ENCODE results near the gene COX6A1. TPM values are rescaled to one million over a fixed set of nuclear protein-coding genes. Genes with fewer than 3 reads are reported as not detected.
"Not testable (repeated sequence)": the region's sequence is repeated elsewhere in the genome, so short reads cannot be mapped to it uniquely, and the experiment has no call there.

The COX6A1 gene
- polyA plus RNA-seq, 1 donor, result 260 TPM

DNA sequence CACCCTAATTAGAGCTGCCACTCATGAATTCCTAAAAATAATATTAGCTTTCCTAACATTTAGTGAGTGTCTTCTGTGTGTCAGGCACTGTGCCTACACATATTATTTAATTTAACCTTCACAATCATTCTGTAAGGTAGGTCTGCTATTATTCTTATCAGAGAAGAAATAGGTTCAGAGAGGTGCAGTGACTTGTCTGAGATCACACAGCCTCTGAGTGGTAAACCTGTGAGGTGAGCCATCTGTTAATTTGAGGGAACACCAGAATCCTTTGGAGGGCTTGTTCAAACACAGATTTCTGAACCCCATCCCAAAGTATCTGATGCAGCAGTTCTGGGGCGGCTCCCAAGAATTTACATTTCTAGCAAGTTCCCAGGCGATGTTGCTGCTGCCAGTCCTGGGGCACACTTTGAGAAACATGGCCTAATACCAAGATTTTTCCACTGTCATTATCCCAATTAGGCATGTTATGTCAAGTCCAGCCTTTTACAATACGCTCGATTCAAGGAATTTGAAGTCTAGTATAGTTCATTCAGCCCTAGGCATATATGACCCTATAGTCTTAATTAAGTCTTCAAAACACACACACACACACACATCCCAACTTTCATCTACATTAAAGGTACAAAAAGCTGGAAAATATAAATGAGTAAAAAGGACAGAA lies 19.9 kb upstream of the COX6A1 start:
- DNase-seq, result no peak

DNA sequence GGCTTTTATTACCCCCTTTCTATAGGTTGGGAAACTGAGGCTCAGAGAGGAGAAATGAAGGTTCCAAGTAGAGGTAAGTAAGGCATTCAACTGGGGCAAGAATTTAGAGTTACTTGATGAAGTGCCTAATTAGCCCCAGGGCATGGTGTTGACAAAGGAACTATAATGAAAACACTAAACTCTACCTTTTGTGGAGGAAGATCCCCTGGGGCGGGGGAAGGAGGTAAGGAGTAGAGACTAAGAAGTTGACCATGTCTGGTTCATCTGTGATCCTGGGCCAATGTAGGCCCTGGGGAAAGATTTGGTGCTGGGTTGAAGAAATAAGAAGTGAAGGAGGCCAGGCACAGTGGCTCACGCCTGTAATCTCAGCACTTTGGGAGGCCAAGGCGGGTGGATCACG lies 16.2 kb upstream of the COX6A1 start:
- DNase-seq, result no peak

DNA sequence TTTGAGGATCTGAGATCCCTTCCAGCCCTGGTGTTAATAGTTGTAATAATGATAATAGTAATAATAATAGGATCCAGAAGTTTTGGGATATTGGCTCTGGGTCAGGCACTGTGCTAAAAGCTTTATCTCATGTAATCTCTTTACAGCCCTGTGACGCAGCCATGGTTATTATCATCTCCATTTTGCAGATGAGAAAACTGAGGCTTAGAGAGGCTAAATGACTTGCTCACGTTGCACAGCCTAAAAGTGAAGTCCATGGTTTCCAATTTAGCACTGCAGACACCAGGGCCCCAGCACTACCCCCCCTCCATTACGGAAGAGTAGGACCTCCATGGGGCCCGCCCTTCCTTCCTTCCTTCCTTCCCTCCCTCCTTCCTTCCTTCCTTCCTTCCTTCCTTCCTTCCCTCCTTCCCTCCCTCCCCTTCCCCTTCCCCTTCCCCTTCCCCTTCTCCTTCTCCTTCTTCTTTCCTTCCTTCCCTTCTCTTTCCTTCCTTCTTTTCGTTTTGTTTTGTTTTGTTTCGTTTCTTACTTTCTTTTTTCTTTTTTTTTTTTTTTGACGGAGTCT lies 14.9 kb upstream of the COX6A1 start:
- no peak for DNase-seq

DNA sequence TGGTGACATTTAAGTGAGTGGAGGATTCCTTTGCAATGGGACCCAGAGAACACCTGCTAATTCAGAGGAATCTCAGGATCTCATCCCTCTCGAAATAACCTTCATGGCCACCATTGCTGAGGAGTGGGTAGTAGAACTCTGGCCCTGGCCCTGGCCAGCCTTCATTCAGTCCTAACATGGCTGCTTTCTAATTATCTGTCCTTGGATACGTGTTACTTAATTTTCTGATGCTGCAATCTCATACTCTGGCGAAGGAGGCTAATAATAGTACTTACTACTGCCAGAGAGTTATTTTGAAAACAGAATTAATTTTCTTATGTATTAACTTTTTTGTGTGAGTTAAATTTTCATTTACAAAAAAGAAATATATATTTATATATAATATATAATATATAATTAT lies 12.1 kb upstream of the COX6A1 start:
- no peak for DNase-seq

DNA sequence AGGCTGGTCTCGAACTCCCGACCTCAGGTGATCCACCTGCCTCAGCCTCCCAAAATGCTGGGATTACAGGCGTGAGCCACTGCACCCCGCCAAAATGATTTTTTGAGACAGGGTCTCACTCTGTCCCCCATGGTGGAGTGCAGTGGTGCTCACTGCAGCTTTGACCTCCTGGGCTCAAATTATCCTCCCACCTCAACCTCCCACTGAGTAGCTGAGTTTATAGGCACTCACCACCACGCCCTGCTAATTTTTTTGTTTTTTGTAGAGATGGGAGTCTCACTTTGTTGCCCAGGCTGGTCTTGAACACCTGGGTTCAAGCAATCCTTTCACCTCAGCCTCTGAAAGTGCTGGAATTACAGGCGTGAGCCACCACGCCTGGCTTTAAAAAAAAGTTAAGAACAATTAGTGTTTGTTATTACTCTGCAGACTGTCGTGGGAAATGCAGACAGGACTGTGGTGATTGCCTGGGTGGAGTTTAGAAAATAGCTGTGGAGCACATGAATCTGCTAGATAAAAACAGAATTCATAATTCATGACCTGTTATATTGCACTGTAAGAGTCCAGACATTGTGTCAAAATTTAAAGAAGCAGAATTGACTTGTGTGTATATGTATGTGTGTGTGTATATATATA lies 9.2 kb upstream of the COX6A1 start:
- no peak for DNase-seq

DNA sequence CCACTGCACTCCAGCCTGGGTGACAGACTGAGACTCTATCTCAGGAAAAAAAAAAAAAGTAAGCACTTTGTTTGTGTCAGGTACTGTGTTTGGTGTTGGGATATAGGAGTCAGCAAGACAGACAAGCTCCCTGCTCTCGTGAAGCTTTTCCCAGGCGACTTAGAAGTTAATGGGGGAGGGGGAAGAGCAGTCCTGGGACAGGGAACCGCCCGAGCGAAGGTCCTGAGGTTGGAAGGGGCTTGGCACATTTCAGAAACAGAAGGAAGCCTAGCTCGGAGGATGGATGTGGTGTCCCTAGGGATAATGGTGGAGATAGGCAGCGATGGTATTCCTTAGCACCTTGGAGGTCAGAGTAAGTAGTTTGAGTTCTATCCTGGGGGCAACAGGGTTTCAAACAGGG lies 8.5 kb upstream of the COX6A1 start:
- no peak for DNase-seq

DNA sequence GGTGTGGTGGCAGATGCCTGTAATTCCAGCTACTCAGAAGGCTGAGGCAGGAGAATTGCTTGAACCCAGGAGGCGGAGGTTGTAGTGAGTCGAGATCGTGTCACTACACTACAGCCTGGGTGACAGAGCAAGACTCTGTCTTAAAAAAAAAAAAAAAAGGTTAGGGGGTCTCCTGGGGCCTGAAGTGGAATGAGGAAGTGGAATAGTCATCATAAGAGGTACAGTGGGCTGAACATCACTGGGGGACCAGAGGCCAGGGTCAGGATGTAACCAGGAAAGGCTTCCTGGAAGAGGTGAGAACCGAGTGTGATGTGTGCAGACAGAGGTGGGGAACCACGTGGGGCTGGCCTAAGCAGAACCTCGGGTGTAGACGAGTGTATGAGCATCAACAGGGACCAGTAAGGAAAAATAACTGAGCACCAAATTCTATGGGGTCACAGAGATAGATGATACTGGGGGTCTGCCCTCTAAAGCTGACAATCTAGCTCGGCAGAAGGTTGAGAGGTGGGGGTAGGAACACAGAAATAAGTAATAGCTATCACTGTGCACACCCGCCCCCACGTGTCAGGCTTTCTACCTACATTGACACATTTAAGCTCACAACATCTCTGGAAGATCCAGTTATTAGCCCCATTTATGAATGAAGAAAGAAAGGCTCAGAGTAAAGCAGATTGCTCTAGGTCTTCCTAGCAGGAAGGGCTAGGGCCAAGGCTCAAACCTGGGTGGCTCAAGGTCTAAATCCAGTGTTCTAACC lies 5.0 kb upstream of the COX6A1 start:
- no peak for DNase-seq

DNA sequence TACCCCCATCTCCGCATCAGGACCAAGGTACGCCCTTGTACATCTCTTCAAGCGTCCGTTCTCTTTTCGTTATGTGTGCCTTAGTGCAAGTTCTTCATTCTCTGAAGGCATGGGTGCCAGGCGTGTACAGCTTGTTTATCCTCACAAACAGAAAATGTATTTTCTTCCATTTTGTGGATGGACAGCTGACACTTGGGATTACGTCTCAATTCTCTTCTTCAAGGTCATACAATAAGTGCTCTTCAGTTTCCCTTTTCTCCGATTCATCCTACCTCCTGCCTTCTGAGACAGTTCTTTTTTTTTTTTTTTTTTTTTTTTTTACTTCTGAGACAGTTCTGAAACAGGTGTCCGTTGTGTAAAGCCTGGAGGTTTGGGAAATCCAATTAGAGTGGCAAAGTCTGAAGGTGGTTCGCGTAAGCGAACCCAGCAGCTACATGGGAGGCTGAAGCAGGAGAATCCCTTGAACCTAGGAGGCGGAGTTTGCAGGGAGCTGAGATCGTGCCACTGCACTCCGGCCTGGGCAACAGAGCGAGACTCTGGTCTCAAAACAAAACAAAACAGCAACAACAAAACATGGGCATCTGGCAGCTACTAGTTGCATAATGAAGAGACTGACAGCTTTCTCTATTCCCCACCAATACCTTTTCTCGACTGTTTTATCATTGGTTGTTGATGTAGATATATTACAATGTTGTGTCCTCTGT lies 734 bp downstream of the COX6A1 start:
- no peak for DNase-seq

DNA sequence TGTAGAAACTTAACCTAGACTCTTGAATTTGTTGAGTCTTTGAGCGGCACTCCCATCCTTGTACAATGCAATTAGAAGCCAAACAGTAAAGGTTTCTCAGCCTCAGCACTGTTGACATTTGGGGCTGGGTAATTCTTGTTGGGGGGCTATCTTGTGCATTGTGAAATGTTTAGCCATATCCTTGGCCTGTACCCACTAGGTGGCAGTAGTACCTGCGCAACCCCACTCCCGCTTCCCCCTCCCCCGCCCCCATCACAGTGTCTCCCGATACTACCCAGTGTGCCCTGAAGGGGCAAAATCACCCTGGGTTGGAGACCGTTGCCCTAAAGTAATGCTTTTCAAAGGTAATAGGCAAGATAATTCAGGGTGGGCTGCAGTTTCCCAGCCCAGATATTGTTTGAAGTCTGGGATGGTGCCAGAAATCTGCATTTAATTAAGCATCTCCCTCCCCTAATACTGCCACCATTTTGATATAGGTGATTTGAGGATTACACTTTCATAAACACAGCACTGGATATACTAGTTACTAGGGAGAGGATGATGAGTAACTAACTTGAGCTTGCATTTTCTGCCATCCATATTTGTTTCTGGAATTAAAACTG lies 1.8 kb downstream of the COX6A1 start:
- peak; percentile 43 for DNase-seq

DNA sequence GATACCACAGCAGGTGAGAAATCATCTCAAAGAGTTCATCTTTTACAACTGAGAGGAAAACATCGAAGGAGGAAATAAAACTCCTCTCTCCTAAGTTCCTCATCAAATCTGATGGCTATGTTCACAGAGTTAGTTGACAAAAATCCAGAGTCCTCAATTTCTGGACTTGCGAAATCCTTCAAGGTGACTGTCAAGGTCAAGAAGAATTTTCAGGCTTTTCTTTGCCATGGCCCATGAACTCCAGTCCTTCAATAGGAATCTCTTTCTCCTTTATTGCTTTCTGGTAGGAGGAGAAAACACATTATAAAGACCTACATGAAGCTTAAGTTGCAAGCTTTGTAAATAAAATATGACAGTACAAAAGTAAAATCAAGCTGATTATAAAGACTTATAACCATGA lies 6.8 kb downstream of the COX6A1 start:
- no peak for DNase-seq

DNA sequence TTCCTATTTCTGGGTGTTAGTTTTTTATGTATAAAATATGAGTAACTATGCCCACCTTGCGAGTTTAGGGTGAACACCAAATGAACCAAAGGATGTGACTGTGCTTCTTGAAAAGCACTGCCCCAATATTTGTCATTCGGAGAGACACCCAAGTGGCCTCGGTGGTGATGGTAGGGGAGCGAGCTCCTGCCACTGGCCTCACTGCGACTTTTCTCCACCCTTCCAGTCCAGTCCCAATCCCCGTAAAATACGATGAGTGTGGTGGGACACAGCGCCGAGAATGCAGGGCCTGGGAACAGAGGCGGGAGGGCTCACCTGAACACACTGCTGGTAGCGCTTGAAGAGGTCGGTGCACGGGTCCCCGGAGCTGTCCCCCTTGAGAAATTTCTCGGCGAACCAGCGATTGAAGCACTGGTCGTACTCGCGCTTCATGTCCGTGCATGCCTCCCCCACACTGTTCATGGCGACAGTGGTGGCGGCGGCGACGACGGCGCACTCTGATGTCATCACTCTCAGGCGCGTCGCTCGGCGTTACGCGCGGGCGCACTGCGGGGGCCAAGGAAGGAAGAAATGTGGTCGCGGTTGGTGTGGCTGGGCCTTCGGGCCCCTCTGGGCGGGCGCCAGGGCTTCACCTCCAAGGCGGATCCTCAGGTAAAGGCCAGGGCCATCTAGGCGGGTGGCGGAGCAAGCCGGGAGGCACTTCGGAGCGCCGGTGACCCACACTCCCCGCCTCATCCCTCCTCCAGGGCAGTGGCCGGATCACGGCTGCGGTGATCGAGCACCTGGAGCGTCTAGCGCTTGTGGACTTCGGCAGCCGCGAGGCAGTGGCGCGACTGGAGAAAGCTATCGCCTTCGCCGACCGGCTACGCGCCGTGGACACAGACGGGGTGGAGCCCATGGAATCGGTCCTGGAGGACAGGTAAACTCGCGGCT lies 8.3 kb downstream of the COX6A1 start, which contains the start of the genes GATC and TRIAP1:
Gene GATC (plus strand): TSS at position 534 of the 933 bp plus-strand sequence. CDS start 37 bp downstream, at position 571.
Gene TRIAP1 (minus strand): TSS at position 474 of the 933 bp plus-strand sequence. CDS start 12 bp downstream, at position 462.
- peak; percentile 86 for DNase-seq

DNA sequence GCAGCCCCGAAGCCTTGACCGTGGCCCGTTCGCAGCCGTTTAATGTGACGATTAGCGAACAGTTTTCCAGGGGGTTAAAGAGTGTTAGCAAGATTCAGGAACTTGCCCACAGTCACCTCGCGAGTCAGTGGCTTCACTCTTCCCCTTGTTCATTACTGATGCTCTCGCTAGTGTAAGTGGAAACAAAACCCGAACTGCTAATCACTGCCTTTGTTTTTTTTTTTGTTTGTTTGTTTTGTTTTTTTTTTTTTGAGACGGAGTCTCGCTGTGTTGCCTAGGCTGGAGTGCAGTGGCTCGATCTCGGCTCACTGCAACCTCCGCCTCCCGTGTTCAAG lies 8.9 kb downstream of the COX6A1 start:
- not testable (repeated sequence) for DNase-seq

DNA sequence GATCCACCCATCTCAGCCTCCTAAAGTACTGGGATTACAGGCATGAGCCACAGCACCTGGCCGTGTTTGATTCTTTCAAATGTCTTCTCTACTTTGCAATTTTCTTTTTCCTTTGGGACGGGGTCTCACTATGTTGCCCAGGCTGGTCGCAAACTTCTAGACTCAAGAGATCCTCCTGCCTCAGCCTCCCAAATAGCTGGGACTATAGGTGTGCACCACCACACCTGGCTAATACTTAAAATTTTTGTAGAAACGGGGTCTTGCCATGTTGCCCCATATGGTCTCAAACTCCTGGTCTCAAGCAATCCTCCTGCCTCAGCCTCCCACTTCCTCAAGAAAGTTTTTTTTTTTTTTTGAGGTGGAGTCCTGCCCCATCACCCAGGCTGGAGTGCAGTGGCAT lies 10.1 kb downstream of the COX6A1 start:
- DNase-seq, result no peak

DNA sequence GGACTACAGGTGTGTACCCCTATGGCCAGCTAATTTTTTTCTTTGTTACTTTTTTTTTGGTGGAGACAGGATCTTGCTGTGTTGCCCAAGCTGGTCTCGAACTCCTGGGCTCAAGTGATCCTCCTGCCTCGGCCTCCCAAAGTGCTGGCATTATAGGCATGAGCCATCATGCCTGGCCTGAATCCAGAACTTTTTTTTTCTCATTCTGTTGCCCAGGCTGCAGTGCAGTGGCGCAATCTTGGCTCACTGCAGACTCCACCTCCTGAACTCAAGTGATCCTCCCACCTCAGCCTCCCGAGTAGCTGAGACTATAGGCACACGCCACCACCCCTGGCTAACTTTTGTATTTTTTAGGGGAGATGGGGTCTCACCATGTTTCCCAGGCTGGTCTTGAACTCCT lies 14.6 kb downstream of the COX6A1 start:
- DNase-seq, result not testable (repeated sequence)

DNA sequence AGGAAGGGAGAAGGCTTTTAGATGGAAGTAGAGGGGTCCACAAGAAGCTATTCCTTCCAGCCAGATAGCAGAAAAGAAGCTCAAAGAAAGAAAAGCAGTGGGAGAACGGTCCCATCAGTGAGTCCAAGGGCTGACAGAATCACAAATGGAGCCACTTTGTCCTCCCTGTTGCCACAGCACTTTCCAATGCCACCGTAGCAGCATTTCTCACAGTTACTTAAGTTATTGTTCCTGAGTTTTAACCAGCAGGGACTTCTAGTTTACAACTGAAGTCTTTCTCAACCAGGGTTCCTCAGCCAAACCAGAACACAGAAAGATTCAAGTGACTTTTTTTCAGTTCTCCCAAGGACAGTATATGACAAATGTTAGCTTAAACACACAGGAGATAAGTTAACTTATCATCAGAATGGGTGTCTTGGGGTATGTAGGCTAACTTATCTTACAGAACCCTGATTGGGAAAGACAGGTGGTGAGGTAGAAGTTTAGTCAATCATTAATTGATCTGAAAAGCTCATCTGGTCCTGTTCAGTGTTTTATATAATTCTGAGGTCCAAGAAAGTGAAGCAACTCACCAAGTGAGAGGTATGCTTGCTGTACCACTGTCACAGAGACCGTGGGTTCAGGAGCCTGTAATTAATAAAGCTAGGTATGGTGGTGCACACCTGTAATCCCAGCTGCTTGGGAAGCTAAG lies 15.3 kb downstream of the COX6A1 start:
- no peak for DNase-seq

DNA sequence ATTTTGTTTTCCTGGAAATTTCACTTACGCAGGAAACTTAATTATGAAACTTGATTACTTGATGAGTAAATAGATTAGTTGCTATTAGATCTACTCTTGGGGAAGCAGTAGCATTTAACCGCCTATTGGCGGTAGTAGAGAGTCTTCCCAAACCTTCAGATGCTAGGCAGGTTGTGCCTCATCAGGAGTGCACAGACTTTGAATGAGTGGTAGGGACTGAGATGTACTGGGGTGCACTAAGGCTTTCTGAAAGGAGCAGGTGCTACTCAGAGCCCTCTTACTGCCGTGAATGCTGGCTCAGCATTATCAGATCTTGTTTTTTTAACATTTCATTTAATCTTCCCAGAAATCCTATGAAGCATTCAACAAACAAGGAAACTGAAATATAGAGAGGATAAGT lies 16.1 kb downstream of the COX6A1 start:
- DNase-seq, result no peak

DNA sequence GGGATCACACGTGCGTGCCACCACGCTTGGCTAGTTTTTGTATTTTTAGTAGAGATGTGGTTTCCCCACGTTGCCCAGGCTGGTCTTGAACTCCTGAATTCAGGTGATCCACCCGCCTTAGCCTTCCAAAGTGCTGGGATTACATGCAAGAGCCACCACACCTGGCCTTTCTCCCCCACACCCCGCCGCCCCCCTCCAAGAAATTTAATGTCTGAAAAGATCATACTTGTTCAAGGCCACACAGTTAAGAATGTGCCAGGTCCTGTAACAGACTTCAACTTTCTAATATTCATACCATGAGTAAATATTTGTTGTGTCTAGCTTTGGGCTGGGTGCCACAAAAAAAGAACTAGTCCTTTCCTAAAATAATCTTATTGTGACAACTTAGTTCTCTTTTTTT lies 17.4 kb downstream of the COX6A1 start:
- DNase-seq, result no peak

DNA sequence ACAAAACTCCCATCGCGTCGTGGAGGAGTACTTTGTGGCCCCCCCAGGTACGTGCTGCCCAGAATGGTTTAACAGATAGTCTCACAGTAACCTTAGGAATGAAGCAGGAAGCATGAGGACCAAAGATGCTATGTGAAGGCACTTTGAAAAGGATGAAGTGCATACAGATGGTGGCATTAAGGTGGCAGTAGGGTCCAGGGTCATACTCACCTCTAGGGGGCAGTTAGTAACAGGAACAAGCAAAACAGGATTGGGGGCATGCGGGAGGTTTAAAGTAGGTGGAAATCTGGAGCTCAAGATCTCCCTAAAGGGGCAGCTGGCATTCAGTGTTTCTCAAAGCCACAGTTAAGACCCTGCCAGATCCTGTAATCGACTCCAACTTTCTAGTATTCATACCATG lies 19.2 kb downstream of the COX6A1 start:
- no peak for DNase-seq

DNA sequence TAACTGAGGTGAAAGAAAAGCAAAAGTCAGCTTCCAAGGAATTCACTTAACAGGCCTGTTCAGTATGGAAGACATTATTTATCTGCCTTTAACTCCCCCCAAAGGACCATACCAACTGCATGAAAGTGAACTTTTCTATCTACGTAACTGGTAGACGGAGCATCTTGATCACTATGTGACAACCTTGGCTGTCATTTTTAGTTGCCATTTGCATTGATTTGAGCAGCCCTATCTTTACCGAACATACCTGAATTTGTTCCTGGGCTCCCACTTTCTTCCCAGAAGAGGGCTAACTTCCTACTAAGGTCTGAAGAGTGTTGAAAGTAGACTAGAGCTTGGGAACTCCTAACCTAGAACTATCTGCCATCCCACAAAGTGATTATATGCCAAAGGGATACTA lies 22.2 kb downstream of the COX6A1 start:
- no peak for DNase-seq

DNA sequence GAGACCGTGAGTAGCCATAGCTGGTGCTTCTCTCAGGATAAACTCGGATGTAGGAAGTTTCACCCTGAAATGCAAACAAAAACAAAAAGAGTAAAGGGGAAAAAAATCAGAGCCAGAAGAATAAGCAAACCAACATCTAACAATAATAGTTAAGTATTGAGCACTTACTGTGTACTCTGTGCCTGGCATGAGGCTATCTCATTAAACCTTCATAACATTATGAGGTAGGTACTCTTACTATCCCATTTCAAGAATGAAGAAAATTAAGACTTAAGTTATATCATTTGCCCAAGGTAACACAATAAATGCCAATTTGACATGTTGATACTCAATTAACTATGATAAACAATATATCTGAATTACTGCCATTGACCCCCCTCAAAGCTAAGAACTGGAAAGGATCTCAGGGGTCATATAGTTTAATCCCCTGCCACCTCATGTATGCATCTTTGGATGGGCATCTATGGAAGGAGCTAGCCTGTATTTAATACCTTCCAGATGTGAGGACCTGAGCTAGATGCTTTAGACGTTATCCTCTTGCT lies 24.3 kb downstream of the COX6A1 start:
- DNase-seq, result no peak
